Uterus (tissue), 4 donors: ENCODE results near the gene CRYGC. TPM values are rescaled to one million over a fixed set of nuclear protein-coding genes. Genes with fewer than 3 reads are reported as not detected.

Experiments used
- DNase-seq, 2 donors: peaks; one replicate each; pipeline ENCODE4 v3.0.0-alpha.2; 2019 to 2020
- H3K27ac ChIP-seq, 2 donors: fragments of 200-600 bp; sonication (generic); 1 replicate in 1 of 2; 2 replicates in 1 of 2; pipeline ENCODE4 v1.5.1; 2016 to 2018
- H3K27me3 ChIP-seq, 2 donors: fragments of 200-600 bp; sonication (generic); one replicate each; pipeline ENCODE4 v1.5.1; 2018 to 2019; ENCODE audit warnings: control low read depth in 1 of 2
- H3K36me3 ChIP-seq, 2 donors: fragments of 200-600 bp; sonication (generic); one replicate each; pipeline ENCODE4 v1.5.1; 2019; ENCODE audit warnings: control low read depth in 1 of 2
- H3K4me1 ChIP-seq, 2 donors: fragments of 200-600 bp; sonication (generic); one replicate each; pipeline ENCODE4 v1.5.1; 2018 to 2019; ENCODE audit warnings: control low read depth in 1 of 2
- H3K4me3 ChIP-seq, 2 donors: fragments of 200-600 bp; sonication (generic); 1 replicate in 1 of 2; 2 replicates in 1 of 2; pipeline ENCODE4 v1.5.1; 2018 to 2019; ENCODE audit warnings: mild to moderate bottlenecking in 1 of 2
- H3K9me3 ChIP-seq, 2 donors: fragments of 200-600 bp; sonication (generic); one replicate each; pipeline ENCODE4 v1.5.1; 2019; ENCODE audit warnings: control low read depth in 1 of 2
- CTCF ChIP-seq, 4 experiments: fragments of 200-600 bp in 2 of 4; fragments of 450-650 bp in 2 of 4; sonication (generic) in 2 of 4; IDR thresholded peaks; one replicate each; pipeline ENCODE4 v1.5.1; 2016 to 2019; ENCODE audit warnings: antibody characterized with exemption in 4 of 4, mild to moderate bottlenecking in 2 of 4, moderate library complexity in 1 of 4
- POLR2A ChIP-seq, 2 donors: fragments of 450-650 bp; IDR thresholded peaks; one replicate each; pipeline ENCODE4 v1.6.1; 2016; ENCODE audit warnings: antibody characterized with exemption in 2 of 2, mild to moderate bottlenecking in 1 of 2, moderate library complexity in 1 of 2
- intact Hi-C: fragments of 100-400 bp; cut with DNase I; formaldehyde crosslinking; loops from one replicate; pipeline ENCODE4 v1.15.1; 2023; ENCODE audit warnings: low total_unique reads
- total RNA-seq, 4 donors: library from RNA; depleted of rRNA in 3 of 4; stranded (reverse); fragments of >200 nt in 3 of 4; gene quantifications; one replicate each; pipeline versions ENCODE4 v1.1.0 to v1.2.4, GENCODE V29; 2014 to 2023
- donor health status: DM: yes; HTN: yes; CAD: no.

The CRYGC gene
- total RNA-seq, 4 donors from 2014 or later = not detected

- DNase-seq = no peak
- Histone ChIP-seq H3K27ac (no peak overlapping the region), H3K9me3 (no peaks in the 10 kb centered on the region), H3K4me3 (no peak overlapping the region), H3K27me3 (no peaks in the 10 kb centered on the region), H3K36me3 (no peaks in the 10 kb centered on the region), H3K4me1 (no peaks in the 10 kb centered on the region)
- intact Hi-C loops = no loop called here
- TF ChIP-seq POLR2A (IDR thresholded peaks at IDR 0.05) (no peak), CTCF (IDR thresholded peaks at IDR 0.05) (no peak)
These were observed 23.5 kb upstream of the CRYGC start for GRCh38 chr2:208153156-208153555.

DNA sequence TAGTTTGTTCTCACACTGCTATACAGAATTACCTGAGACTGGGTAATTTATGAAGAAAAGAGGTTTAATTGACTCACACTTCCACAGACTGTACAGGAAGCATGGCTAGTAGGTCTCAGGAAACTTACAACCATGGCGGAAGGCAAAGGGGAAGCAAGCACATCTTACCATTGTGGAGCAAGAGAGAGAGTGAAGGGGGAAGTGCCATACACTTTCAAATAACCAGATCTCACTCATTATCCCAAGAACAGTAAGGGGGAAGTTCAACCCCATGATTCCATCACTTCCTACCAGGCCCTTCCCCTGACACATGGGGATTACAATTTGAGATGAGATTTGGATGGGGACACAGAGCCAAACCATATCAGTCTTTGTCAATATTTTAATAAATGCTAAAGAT lies 21.3 kb upstream of the CRYGC start:
- Histone ChIP-seq H3K36me3 (no peaks in the 10 kb centered on the region), H3K27me3 (no peaks in the 10 kb centered on the region), H3K27ac (no peak overlapping the region), H3K9me3 (no peaks in the 10 kb centered on the region), H3K4me3 (no peak overlapping the region), H3K4me1 (no peaks in the 10 kb centered on the region)
- DNase-seq = no peak
- intact Hi-C loops = no loop called here
- TF ChIP-seq CTCF (IDR thresholded peaks at IDR 0.05) (no peak), POLR2A (IDR thresholded peaks at IDR 0.05) (no peak)

DNA sequence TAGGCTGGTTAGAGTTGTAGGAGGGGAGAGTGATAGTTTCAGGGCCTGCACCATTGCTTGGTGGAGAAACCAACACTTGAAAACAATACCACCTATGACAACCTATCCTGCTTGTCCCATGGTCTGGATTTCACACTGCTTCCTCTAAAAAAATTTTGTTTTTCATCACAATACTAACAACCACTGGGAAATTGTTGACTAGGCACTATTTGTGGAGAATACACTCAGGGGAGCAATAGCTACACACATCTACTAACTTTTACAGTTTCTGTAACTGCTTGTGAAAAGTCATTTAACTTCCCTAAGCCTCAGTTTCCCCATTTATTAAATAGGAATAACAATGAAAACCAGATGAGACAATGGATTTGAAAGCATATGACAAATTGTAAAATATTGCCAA lies 20.5 kb upstream of the CRYGC start:
- H3K27ac ChIP-seq = no peak overlapping the region
- H3K36me3 ChIP-seq = no peaks in the 10 kb centered on the region
- TF ChIP-seq POLR2A (IDR thresholded peaks at IDR 0.05) (no peak), CTCF (IDR thresholded peaks at IDR 0.05) (no peak)
- intact Hi-C loops = no loop called here
- no peaks in the 10 kb centered on the region for H3K27me3 ChIP-seq
- no peaks in the 10 kb centered on the region for H3K4me1 ChIP-seq
- DNase-seq = no peak
- H3K4me3 ChIP-seq = no peak overlapping the region
- no peaks in the 10 kb centered on the region for H3K9me3 ChIP-seq

DNA sequence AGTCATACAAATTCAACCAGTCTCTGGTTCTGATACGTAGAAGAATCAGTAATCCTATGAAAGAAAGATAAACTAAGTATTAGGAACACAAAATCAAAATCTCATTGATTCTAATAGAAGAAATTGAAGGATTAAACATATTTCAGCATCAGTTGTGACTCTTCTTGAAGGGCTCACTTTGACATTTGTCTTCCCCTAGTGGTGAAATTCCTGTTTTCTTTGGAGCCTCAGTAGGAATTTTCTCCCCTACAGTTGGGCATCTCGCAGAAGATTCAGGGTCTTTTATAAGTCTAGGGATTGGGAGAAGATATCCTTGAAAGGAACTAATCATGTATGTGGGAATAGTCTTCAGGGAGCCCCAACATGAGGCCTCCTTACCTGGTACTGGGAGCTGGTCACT lies 19.2 kb upstream of the CRYGC start:
- no peaks in the 10 kb centered on the region for H3K36me3 ChIP-seq
- no peaks in the 10 kb centered on the region for H3K4me1 ChIP-seq
- no peak for TF ChIP-seq CTCF (IDR thresholded peaks at IDR 0.05)
- intact Hi-C loops = no loop called here
- H3K4me3 ChIP-seq = no peak overlapping the region
- no peak for DNase-seq
- no peaks in the 10 kb centered on the region for H3K9me3 ChIP-seq
- no peaks in the 10 kb centered on the region for H3K27me3 ChIP-seq
- no peak overlapping the region for H3K27ac ChIP-seq

GRCh38 chr2:208147759-208148158 lies 18.1 kb upstream of the CRYGC start:
- Histone ChIP-seq H3K27me3 (no peaks in the 10 kb centered on the region), H3K27ac (no peak overlapping the region), H3K9me3 (no peaks in the 10 kb centered on the region), H3K36me3 (no peaks in the 10 kb centered on the region), H3K4me1 (no peaks in the 10 kb centered on the region), H3K4me3 (no peak overlapping the region)
- intact Hi-C loops = no loop called here
- no peak for DNase-seq
- TF ChIP-seq POLR2A (IDR thresholded peaks at IDR 0.05) (no peak), CTCF (IDR thresholded peaks at IDR 0.05) (no peak)
